T-helper 22 cell (primary cell): ENCODE data around the gene NBPF14.
"Not testable (repeated sequence)": the region's sequence is repeated elsewhere in the genome, so short reads cannot be mapped to it uniquely, and the experiment has no call there.

ENCODE experiments used
- DNase-seq: peaks from one replicate; pipeline ENCODE4 v3.0.0-alpha.2; 2020; ENCODE audit warnings: low read depth

The NBPF14 gene

GRCh38 chr1:148595911-148596310 lies at the start of gene NBPF14:
TSS of gene NBPF14 (minus strand) at chr1:148596011. CDS start at chr1:148595717, 294 bp downstream.
- not testable (repeated sequence) for DNase-seq

GRCh38 chr1:148625451-148625850 lies 29.6 kb upstream of the NBPF14 start:
- not testable (repeated sequence) for DNase-seq

- DNase-seq = not testable (repeated sequence)
These were observed 22.4 kb upstream of the NBPF14 start for GRCh38 chr1:148618216-148618615.

GRCh38 chr1:148605266-148605665 lies 9.5 kb upstream of the NBPF14 start:
- DNase-seq = not testable (repeated sequence)

- not testable (repeated sequence) for DNase-seq
These were observed 451 bp downstream of the NBPF14 start for GRCh38 chr1:148595360-148595759.

- DNase-seq = not testable (repeated sequence)
These were observed 4.7 kb downstream of the NBPF14 start for GRCh38 chr1:148591098-148591497.

- not testable (repeated sequence) for DNase-seq
These were observed 63.7 kb downstream of the NBPF14 start for GRCh38 chr1:148532158-148532557.

GRCh38 chr1:148529101-148529567 lies 66.7 kb downstream of the NBPF14 start:
- peak; percentile 32 for DNase-seq

GRCh38 chr1:148528591-148528990 lies 67.2 kb downstream of the NBPF14 start:
- DNase-seq = not testable (repeated sequence)

GRCh38 chr1:148526587-148526986 lies 69.2 kb downstream of the NBPF14 start:
- not testable (repeated sequence) for DNase-seq

- not testable (repeated sequence) for DNase-seq
These were observed 72.3 kb downstream of the NBPF14 start for GRCh38 chr1:148523205-148524144.

- DNase-seq = peak; percentile 78
These were observed 73.1 kb downstream of the NBPF14 start for GRCh38 chr1:148522561-148523204.

GRCh38 chr1:148522072-148522471 lies 73.7 kb downstream of the NBPF14 start:
- DNase-seq = peak; percentile 81

GRCh38 chr1:148514310-148514709 lies 81.5 kb downstream of the NBPF14 start:
- not testable (repeated sequence) for DNase-seq

GRCh38 chr1:148512571-148513184 lies 83.1 kb downstream of the NBPF14 start:
- DNase-seq = not testable (repeated sequence)

GRCh38 chr1:148493933-148494332 lies 101.9 kb downstream of the NBPF14 start:
- DNase-seq = not testable (repeated sequence)

GRCh38 chr1:148483029-148483428 lies 112.8 kb downstream of the NBPF14 start, which contains the start of gene PPIAL4G:
TSS of gene PPIAL4G (minus strand) at chr1:148483302. CDS start at chr1:148483252, 50 bp downstream.
- not testable (repeated sequence) for DNase-seq
